Measurements from ENCODE around the gene C11orf24. TPM values are rescaled to one million over a fixed set of nuclear protein-coding genes. Genes with fewer than 3 reads are reported as not detected.
A peak's percentile ranks its signal among the peaks of the same experiment; 100 is the strongest.

Gene C11orf24
- total and polyA plus RNA-seq, 9 of the 15 experiments (the other 6 are each of a cell fraction or from before 2014, with no cell fraction given), result 2.0 to 65.2 (median 32.5) TPM

GRCh38 chr11:68282141-68282860 lies 10.5 kb upstream of the C11orf24 start (continued):
- TF ChIP-seq ZBTB11 (CRISPR knock-in tag; IDR thresholded peaks at IDR 0.05) (0 out of 6 replicates have a peak, but pooled peaks of 1 of the 3 experiments have one; percentile 57), TCFL5 (CRISPR knock-in tag; conservative IDR thresholded peaks at IDR 0.05) (no peak), ZKSCAN8 (CRISPR knock-in tag; IDR thresholded peaks at IDR 0.05) (no peak), TEAD4 (IDR thresholded peaks at IDR 0.05; ENCODE audit: low read length) (peak; percentile 44; the same call in 1 of the 2 replicates), TEAD4 (CRISPR knock-in tag; IDR thresholded peaks at IDR 0.05; ENCODE audit: borderline replicate concordance) (no peak), SMAD2 (IDR thresholded peaks at IDR 0.05; ENCODE audit: low read depth, low read length) (no peak), NR2C1 (IDR thresholded peaks at IDR 0.05) (no peak), NR2C1 (tag; IDR thresholded peaks at IDR 0.05) (no peak), COPS2 (conservative IDR thresholded peaks at IDR 0.05) (no peak), CTBP1 (IDR thresholded peaks at IDR 0.05; ENCODE audit: borderline replicate concordance) (peak; percentile 78), ZNF24 (IDR thresholded peaks at IDR 0.05) (no peak), JUN (IDR thresholded peaks at IDR 0.05; ENCODE audit: borderline replicate concordance, low read depth, low read length) (peak; percentile 28; the same call in 1 of the 2 replicates), JUN (CRISPR knock-in tag; IDR thresholded peaks at IDR 0.05; ENCODE audit: borderline replicate concordance) (no peak), ZNF695 (CRISPR knock-in tag; IDR thresholded peaks at IDR 0.05) (no peak), RFX5 (IDR thresholded peaks at IDR 0.05; ENCODE audit: low read depth, low read length) (no peak), THRB (CRISPR knock-in tag; conservative IDR thresholded peaks at IDR 0.05) (no peak), L3MBTL2 (IDR thresholded peaks at IDR 0.05) (peak; percentile 62), MTA2 (IDR thresholded peaks at IDR 0.05; ENCODE audit: low read depth) (no peak), EP400 (IDR thresholded peaks at IDR 0.05) (no peak), GABPB2 (CRISPR knock-in tag; conservative IDR thresholded peaks at IDR 0.05) (no peak), STAT5B (CRISPR knock-in tag; IDR thresholded peaks at IDR 0.05) (no peak), E2F4 (CRISPR knock-in tag; IDR thresholded peaks at IDR 0.05; ENCODE audit: low read depth) (no peak), ASH1L (IDR thresholded peaks at IDR 0.05; ENCODE audit: borderline replicate concordance, low read depth, partially characterized antibody) (no peak)
